Prostate gland (tissue), 2 donors: ENCODE data around the gene TRIM28. TPM values are rescaled to one million over a fixed set of nuclear protein-coding genes. Genes with fewer than 3 reads are reported as not detected.

ENCODE experiments used
- DNase-seq: peaks from one replicate; pipeline ENCODE4 v3.0.0-alpha.2; 2019; ENCODE audit warnings: low spot score
- H3K27ac ChIP-seq, 2 donors: fragments of 200-600 bp; sonication (generic); 2 replicates each; pipeline ENCODE4 v1.5.1; 2017 to 2019
- H3K27me3 ChIP-seq: fragments of 200-600 bp; sonication (generic); replicated peaks from 2 replicates; pipeline ENCODE4 v1.5.1; 2019; ENCODE audit not compliant: insufficient read depth
- H3K36me3 ChIP-seq, 2 donors: fragments of 200-600 bp; sonication (generic); 1 replicate in 1 of 2; 2 replicates in 1 of 2; pipeline versions ENCODE4 v1.5.1 to v1.8.1; 2017 to 2019
- H3K4me1 ChIP-seq: fragments of 200-600 bp; sonication (generic); replicated peaks from 2 replicates; pipeline ENCODE4 v1.5.1; 2019
- H3K4me3 ChIP-seq, 2 donors: fragments of 200-600 bp; sonication (generic); 2 replicates each; pipeline ENCODE4 v1.5.1; 2017 to 2019
- H3K9me3 ChIP-seq: fragments of 200-600 bp; sonication (generic); 2 replicates; pipeline ENCODE4 v1.5.1; 2017
- CTCF ChIP-seq, 4 experiments: fragments of 200-600 bp in 2 of 4; fragments of 450-650 bp in 2 of 4; sonication (generic) in 2 of 4; IDR thresholded peaks; 1 replicate in 3 of 4; 2 replicates in 1 of 4; pipeline ENCODE4 v1.5.1; 2016 to 2019; ENCODE audit warnings: antibody characterized with exemption in 4 of 4, mild to moderate bottlenecking in 2 of 4, moderate library complexity in 2 of 4
- POLR2A ChIP-seq: fragments of 450-650 bp; IDR thresholded peaks from one replicate; pipeline ENCODE4 v1.6.1; 2016; ENCODE audit warnings: antibody characterized with exemption, mild to moderate bottlenecking
- POLR2AphosphoS5 ChIP-seq: sonication (generic); formaldehyde crosslinking; IDR thresholded peaks from one replicate; pipeline ENCODE4 v1.6.1; 2017; ENCODE audit warnings: antibody characterized with exemption
- WGBS: methylation state at CpG from one replicate; pipeline ENCODE4 v1.1.5; 2018; 5-methylcytosine and 5-hydroxymethylcytosine counted together
- intact Hi-C: fragments of 100-400 bp; cut with DNase I; formaldehyde crosslinking; loops from one replicate; pipeline ENCODE4 v1.14.2; 2022
- total RNA-seq, 2 donors: library from RNA; depleted of rRNA; stranded (reverse); fragments of >200 nt; gene quantifications; one replicate each; pipeline ENCODE4 v1.1.0, GENCODE V29; 2016

Gene TRIM28
- total RNA-seq, 2 donors from 2014 or later = 237 to 374 TPM

DNA sequence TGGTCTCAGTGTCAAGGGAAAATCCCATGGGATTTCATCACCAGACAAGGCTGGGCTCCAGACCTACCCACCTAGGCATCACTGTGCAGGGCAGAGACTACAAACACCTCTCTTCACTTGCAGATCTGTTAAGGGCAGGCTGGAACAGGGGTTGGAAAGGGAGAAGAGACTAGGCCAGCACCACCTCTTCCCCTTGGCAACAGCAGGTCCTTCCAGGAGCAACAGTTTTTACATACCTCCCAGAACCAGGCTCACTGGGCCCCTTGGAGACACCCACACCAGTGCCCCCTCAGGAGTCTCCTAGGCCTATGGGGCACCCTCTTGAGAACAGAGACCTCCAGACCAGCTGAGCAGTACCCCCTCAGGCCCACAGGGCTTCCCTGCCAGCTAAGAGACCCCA is 17.1 kb downstream of the TRIM28 start:
- no peak overlapping the region for H3K4me3 ChIP-seq
- no peak overlapping the region for H3K27ac ChIP-seq
- no peaks in the 10 kb centered on the region for H3K36me3 ChIP-seq
- H3K4me1 ChIP-seq = peaks cover 15% of the 10 kb centered on the region
- no peaks in the 10 kb centered on the region for H3K9me3 ChIP-seq
- intact Hi-C loops = no loop called here
- no peak for TF ChIP-seq CTCF (IDR thresholded peaks at IDR 0.05)
- no peak for TF ChIP-seq POLR2A
- no peaks in the 10 kb centered on the region for H3K27me3 ChIP-seq
- DNase-seq = no peak

- H3K9me3 ChIP-seq = no peaks in the 10 kb centered on the region
- H3K27me3 ChIP-seq = no peaks in the 10 kb centered on the region
- 33% methylated on average over 16 of the region's 16 CpGs for WGBS
- H3K4me3 ChIP-seq = peak overlapping the region; percentile 30 to 32
- no peaks in the 10 kb centered on the region for H3K36me3 ChIP-seq
- H3K27ac ChIP-seq = peak overlapping the region; percentile 32 to 38
- peaks cover 15% of the 10 kb centered on the region for H3K4me1 ChIP-seq
- no peak for TF ChIP-seq POLR2AphosphoS5
- no peak for TF ChIP-seq POLR2A
- no peak for TF ChIP-seq CTCF (IDR thresholded peaks at IDR 0.05)
- DNase-seq = no peak
- intact Hi-C loops = no loop called here
Measured at GRCh38 chr19:58561373-58562121, 17.7 kb downstream of the TRIM28 start.

DNA sequence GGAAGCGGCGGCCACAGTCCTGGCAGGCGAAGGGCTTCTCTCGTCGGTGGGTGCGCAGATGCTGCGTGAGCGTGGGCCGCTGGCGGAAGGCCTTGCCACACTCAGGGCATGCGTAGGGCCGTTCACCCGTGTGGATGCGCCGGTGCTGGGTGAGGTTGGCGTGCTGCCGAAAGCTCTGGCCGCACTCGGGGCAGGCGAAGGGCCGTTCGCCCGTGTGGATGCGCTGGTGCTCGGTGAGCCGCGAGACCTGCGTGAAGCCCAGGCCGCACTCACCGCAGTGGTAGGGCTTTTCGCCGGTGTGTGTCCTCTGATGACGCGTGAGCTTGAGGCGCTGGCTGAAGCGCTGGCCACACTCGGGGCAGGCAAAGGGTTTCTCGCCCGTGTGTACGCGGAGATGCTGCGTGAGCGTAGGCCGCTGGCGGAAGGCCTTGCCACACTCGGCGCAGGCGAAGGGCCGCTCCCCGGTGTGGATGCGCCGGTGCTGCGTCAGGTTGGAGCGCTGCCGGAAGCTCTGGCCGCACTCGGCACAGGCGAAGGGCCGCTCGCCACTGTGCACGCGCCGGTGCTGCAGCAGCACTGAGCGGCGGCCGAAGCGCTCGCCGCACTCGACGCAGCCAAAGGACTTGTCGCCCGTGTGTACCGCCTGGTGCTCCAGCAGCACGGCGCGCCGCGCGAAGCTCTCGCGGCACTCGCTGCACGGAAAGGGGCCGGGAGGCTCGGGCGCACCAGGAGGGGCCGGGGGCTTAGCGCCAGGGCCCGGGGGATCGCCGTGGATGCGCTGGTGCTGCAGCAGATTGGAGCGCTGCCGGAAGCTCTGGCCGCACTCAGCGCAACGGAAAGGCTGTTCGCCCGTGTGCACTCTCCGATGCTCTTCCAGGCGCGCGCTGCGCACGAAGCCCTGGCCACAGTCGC is 18.5 kb downstream of the TRIM28 start:
- Histone ChIP-seq H3K27ac (peak overlapping the region; percentile 32 to 38), H3K4me3 (peak overlapping the region; percentile 30 to 32), H3K4me1 (peaks cover 15% of the 10 kb centered on the region), H3K9me3 (no peaks in the 10 kb centered on the region), H3K36me3 (no peaks in the 10 kb centered on the region), H3K27me3 (no peaks in the 10 kb centered on the region)
- intact Hi-C loops = no loop called here
- TF ChIP-seq CTCF (IDR thresholded peaks at IDR 0.05) (no peak), POLR2A (no peak), POLR2AphosphoS5 (no peak)
- DNase-seq = no peak
- 1% methylated on average over 66 of the region's 107 CpGs for WGBS

GRCh38 chr19:58563034-58563573 is 19.2 kb downstream of the TRIM28 start:
- WGBS = 3% methylated on average over 38 of the region's 40 CpGs
- H3K27ac ChIP-seq = peak overlapping the region in 1 of 2 donors; percentile 38
- no peak for DNase-seq

More at GRCh38 chr19:58563034-58563573, 19.2 kb downstream of the TRIM28 start:
- Histone ChIP-seq H3K27me3 (no peaks in the 10 kb centered on the region), H3K9me3 (no peaks in the 10 kb centered on the region), H3K36me3 (no peaks in the 10 kb centered on the region), H3K4me3 (peak overlapping the region; percentile 30 to 32), H3K4me1 (peaks cover 15% of the 10 kb centered on the region)
- no peak for TF ChIP-seq POLR2A
- TF ChIP-seq POLR2AphosphoS5 = no peak
- TF ChIP-seq CTCF (IDR thresholded peaks at IDR 0.05) = no peak
- intact Hi-C loops = no loop called here
